Testis (tissue), 3 donors: Measurements from ENCODE around the gene POLD2. TPM values are rescaled to one million over a fixed set of nuclear protein-coding genes. Genes with fewer than 3 reads are reported as not detected.

Experiments
- DNase-seq: peaks from one replicate; pipeline ENCODE4 v3.0.0-alpha.2; 2019
- H3K27ac ChIP-seq, 2 donors: fragments of 200-600 bp; sonication (generic); one replicate each; pipeline ENCODE4 v1.5.1; 2019
- H3K27me3 ChIP-seq: fragments of 200-600 bp; sonication (generic); one replicate; pipeline ENCODE4 v1.5.1; 2019
- H3K36me3 ChIP-seq: fragments of 200-600 bp; sonication (generic); one replicate; pipeline ENCODE4 v1.5.1; 2017; ENCODE audit warnings: low read depth; ENCODE audit errors: missing control alignments
- H3K4me1 ChIP-seq: fragments of 200-600 bp; sonication (generic); one replicate; pipeline ENCODE4 v1.5.1; 2019
- H3K4me3 ChIP-seq, 2 donors: fragments of 200-600 bp; sonication (generic); one replicate each; pipeline ENCODE4 v1.5.1; 2017 to 2019
- H3K9me3 ChIP-seq: fragments of 200-600 bp; sonication (generic); one replicate; pipeline ENCODE4 v1.5.1; 2017
- POLR2A ChIP-seq: fragments of 450-650 bp; IDR thresholded peaks from one replicate; pipeline ENCODE4 v1.6.1; 2017; ENCODE audit warnings: antibody characterized with exemption, mild to moderate bottlenecking, moderate library complexity
- WGBS, 2 donors: methylation state at CpG; one replicate each; pipeline ENCODE4 v1.1.5; 2018; 5-methylcytosine and 5-hydroxymethylcytosine counted together
- intact Hi-C: fragments of 100-400 bp; cut with DNase I; formaldehyde crosslinking; loops from one replicate; pipeline ENCODE4 v1.15.1; 2023; ENCODE audit warnings: low total_unique reads
- polyA plus RNA-seq: library from polyadenylated mRNA; stranded (reverse); fragments of 350-450 nt; fragmentation: Illumina TruSeq; extraction: RNeasy Lipid Tissue Mini Kit (QIAGEN cat#74804); gene quantifications from one replicate; pipeline ENCODE4 v1.2.3, GENCODE V29; 2014; ENCODE audit warnings: low read depth, low replicate concordance; ENCODE audit not compliant: insufficient read depth
- total RNA-seq, 2 donors: library from RNA; depleted of rRNA; stranded (reverse); fragments of >200 nt; gene quantifications; one replicate each; pipeline ENCODE4 v1.2.3, GENCODE V29; 2016
- TF ChIP-seq, protein P1 (sequence below), 3 experiments: fragments of 450-650 bp in 2 of 3; fragments of 200-600 bp in 1 of 3; sonication (generic) in 1 of 3; IDR thresholded peaks; one replicate each; pipeline ENCODE4 v1.5.1; 2016 to 2019; ENCODE audit warnings: antibody characterized with exemption in 3 of 3, mild to moderate bottlenecking in 2 of 3, moderate library complexity in 1 of 3

The POLD2 gene
- total and polyA plus RNA-seq, 3 donors from 2014 or later: 59.4 to 117 (median 61.9) TPM

DNA sequence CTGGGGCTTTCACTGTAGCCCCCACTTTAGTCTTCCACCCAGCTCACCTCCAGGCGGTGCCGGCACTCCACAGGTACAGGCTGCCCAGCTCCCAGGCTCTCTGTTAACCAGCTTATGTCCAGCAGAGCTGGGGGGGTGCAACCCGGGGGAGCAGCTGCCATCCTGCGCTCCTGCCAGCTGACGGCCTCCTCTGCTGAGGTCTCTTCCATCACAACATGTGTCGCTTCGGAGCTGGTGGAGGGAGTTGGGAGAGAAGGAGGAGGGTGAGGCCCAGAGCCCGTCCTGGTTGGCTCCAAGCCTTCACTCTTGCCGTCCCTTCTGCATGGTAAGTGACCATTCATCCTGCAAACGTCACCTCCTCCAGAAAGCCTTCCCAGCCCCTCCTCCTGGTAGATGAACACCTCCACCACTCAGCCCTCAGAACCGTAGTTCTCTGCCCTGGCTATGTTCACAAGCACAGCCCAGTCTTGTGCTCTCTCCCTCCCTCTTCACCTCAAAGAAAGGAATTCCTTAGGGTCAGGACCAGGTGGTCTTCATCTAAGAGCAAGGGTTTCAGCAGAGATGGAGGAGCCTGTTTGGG is 42.6 kb downstream of the POLD2 start:
- intact Hi-C loops: no loop called here
- H3K27me3 ChIP-seq: no peaks in the 10 kb centered on the region
- no peaks in the 10 kb centered on the region for H3K9me3 ChIP-seq
- H3K4me3 ChIP-seq: no peak overlapping the region
- no peak for DNase-seq
- no peaks in the 10 kb centered on the region for H3K36me3 ChIP-seq
- 79 to 81% methylated on average over 11 of the region's 11 CpGs for WGBS, 2 donors
- H3K27ac ChIP-seq: no peak overlapping the region
- H3K4me1 ChIP-seq: peaks cover 10% of the 10 kb centered on the region
- TF ChIP-seq POLR2A: no peak
- TF ChIP-seq, protein P1, sequence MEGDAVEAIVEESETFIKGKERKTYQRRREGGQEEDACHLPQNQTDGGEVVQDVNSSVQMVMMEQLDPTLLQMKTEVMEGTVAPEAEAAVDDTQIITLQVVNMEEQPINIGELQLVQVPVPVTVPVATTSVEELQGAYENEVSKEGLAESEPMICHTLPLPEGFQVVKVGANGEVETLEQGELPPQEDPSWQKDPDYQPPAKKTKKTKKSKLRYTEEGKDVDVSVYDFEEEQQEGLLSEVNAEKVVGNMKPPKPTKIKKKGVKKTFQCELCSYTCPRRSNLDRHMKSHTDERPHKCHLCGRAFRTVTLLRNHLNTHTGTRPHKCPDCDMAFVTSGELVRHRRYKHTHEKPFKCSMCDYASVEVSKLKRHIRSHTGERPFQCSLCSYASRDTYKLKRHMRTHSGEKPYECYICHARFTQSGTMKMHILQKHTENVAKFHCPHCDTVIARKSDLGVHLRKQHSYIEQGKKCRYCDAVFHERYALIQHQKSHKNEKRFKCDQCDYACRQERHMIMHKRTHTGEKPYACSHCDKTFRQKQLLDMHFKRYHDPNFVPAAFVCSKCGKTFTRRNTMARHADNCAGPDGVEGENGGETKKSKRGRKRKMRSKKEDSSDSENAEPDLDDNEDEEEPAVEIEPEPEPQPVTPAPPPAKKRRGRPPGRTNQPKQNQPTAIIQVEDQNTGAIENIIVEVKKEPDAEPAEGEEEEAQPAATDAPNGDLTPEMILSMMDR (IDR thresholded peaks at IDR 0.05): no peak

DNA sequence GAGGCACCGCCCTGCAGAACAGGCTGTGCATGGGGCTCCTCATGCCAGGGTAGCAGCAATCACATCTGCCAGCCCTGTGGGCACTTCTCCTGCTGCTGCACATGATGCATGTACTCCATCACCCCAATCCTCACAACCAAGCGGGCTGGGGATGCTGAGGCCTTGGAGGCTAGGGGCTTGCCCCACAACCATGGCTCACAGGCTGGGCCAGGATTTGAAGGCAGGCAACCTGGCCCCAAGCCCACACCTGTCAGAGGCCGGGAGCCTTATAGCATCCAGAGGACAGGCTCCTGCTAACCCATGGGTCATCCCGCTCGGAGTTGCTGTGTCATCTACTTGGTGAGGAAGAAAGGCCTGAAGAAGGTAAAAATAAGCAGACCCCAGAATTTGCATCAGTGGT is 43.2 kb downstream of the POLD2 start:
- WGBS, 2 donors: 75 to 93% methylated on average over 3 to 5 of the region's 5 CpGs
- no peaks in the 10 kb centered on the region for H3K27me3 ChIP-seq
- H3K36me3 ChIP-seq: no peaks in the 10 kb centered on the region
- intact Hi-C loops: no loop called here
- H3K9me3 ChIP-seq: no peaks in the 10 kb centered on the region
- TF ChIP-seq, protein P1 (IDR thresholded peaks at IDR 0.05): no peak
- TF ChIP-seq POLR2A: no peak
- no peak for DNase-seq
- no peak overlapping the region for H3K27ac ChIP-seq
- peaks cover 10% of the 10 kb centered on the region for H3K4me1 ChIP-seq
- H3K4me3 ChIP-seq: no peak overlapping the region

DNA sequence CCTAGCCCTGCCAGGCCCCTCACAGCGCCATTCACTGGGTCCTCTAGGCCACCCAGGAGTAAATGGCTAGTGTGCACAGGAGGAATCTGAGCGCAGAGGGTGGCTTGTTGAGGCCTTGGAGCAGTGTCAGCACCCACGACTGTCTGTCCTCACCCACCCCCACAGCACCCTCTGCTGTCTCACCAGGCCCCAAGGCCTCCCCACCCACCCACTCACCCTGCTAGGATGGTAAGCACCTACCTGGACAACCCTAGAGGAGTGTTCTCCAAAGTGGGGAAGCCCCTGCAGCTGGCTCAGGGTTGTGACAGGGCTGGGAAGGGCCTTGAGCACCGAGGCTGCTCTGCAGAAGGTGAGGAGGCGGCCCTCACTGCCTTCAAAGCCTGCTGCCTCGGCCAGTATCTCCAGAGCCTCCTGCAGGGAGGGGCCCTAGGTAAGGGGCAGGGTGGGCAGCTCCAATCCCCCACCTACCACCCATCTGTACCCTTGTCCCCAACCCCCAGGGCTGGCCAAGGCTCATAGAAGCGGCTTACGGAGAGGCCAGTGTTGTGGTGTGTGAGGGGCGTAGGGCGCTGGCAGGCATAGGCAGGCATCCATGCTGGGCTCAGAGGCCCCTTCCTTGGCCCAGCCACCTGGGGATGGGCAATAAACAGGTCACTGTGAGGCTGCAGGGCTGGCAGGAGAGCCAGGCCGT is 43.9 kb downstream of the POLD2 start:
- Histone ChIP-seq H3K4me3 (no peak overlapping the region), H3K27me3 (no peaks in the 10 kb centered on the region), H3K36me3 (no peaks in the 10 kb centered on the region), H3K9me3 (no peaks in the 10 kb centered on the region), H3K27ac (no peak overlapping the region), H3K4me1 (peaks cover 10% of the 10 kb centered on the region)
- TF ChIP-seq, protein P1 (IDR thresholded peaks at IDR 0.05): no peak
- TF ChIP-seq POLR2A: no peak
- intact Hi-C loops: no loop called here
- no peak for DNase-seq
- 84 to 88% methylated on average over 8 to 11 of the region's 11 CpGs for WGBS, 2 donors

DNA sequence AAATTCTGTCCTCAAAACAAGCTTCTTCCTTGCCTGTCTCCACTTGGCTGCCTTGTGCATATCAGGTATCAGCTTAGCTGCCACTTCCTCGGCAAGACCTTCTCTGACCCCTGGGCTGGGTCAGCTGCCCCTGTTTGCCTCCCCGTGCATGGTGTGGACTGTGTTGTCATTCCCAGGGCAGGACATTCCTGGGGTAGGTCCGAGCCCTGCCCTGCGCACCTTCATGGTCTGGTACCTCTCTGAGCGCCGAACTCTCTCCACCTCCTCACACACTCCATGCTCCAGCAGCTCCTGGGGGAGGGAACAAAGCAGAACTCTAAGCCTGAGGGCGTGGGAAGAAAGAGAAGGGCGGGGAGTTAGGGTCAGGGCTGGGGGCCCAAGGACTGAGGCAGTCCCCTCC is 44.8 kb downstream of the POLD2 start:
- no peak for DNase-seq
- Histone ChIP-seq H3K9me3 (no peaks in the 10 kb centered on the region), H3K27ac (no peak overlapping the region), H3K36me3 (no peaks in the 10 kb centered on the region), H3K4me3 (no peak overlapping the region), H3K4me1 (peaks cover 4% of the 10 kb centered on the region), H3K27me3 (no peaks in the 10 kb centered on the region)
- intact Hi-C loops: no loop called here
- TF ChIP-seq, protein P1 (IDR thresholded peaks at IDR 0.05): no peak
- no peak for TF ChIP-seq POLR2A
- WGBS, 2 donors: 78 to 86% methylated on average over 8 of the region's 8 CpGs

DNA sequence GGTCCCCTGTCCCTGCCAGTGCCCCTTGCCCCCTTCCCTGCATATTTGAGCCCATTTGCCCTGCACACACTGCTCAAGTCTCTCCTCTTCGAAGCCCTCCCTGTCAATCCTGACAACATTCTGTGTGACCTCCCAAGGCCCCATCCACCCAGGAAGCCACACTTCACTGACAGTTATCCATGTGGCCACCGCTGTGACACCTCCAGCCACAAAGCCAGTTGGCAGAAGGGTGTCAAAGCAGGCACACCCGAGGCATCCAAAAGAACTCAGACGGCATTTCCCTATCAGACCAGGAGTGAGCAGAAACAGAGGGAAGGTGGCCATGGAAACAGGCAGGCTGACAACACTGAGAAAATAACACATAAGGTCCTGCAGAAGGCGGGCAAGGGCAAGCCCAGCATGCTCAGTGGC is 45.7 kb downstream of the POLD2 start:
- peaks cover 4% of the 10 kb centered on the region for H3K4me1 ChIP-seq
- H3K4me3 ChIP-seq: no peak overlapping the region
- no peaks in the 10 kb centered on the region for H3K9me3 ChIP-seq
- H3K27ac ChIP-seq: no peak overlapping the region
- DNase-seq: no peak
- TF ChIP-seq POLR2A: no peak
- TF ChIP-seq, protein P1 (IDR thresholded peaks at IDR 0.05): no peak
- intact Hi-C loops: no loop called here
- no peaks in the 10 kb centered on the region for H3K27me3 ChIP-seq
- no peaks in the 10 kb centered on the region for H3K36me3 ChIP-seq
- 80 to 89% methylated on average over 5 of the region's 5 CpGs for WGBS, 2 donors
